Bronchial epithelial cell (primary cell): ENCODE measurements around the gene PALS2. TPM values are rescaled to one million over a fixed set of nuclear protein-coding genes. Genes with fewer than 3 reads are reported as not detected.

Experiments
- DNase-seq: peaks from one replicate; pipeline ENCODE4 v3.0.0-alpha.2; 2010; ENCODE audit warnings: low read depth
- FAIRE-seq: peaks from 2 replicates; lab custom pipeline; 2011; peaks lifted over from hg19 to GRCh38; lab: Jason Lieb, UNC
- H3K27me3 ChIP-seq: 2 replicates; pipeline ENCODE4 v1.5.1; 2011; ENCODE audit warnings: low read length; ENCODE audit not compliant: control insufficient read depth, insufficient read depth
- H3K36me3 ChIP-seq: 2 replicates; pipeline ENCODE4 v1.5.1; 2011; ENCODE audit warnings: low read length; ENCODE audit not compliant: control insufficient read depth, insufficient read depth
- H3K4me3 ChIP-seq: 2 replicates; pipeline ENCODE4 v1.5.1; 2011; ENCODE audit warnings: mild to moderate bottlenecking, low read depth, low read length, control low read depth
- total RNA-seq: library from RNA; depleted of rRNA; stranded (reverse); fragments of >200 nt; gene quantifications from 2 replicates; pipeline ENCODE4 v1.2.1, GENCODE V29; 2014
- TF ChIP-seq, protein P1 (sequence below): IDR thresholded peaks from 2 replicates; pipeline ENCODE4 v1.5.1; 2011; ENCODE audit warnings: mild to moderate bottlenecking, moderate library complexity, low read length, control low read depth, inconsistent platforms; ENCODE audit not compliant: insufficient read depth, severe bottlenecking

The PALS2 gene
- total RNA-seq, 1 donor from 2014 or later: 24.5 TPM

DNA sequence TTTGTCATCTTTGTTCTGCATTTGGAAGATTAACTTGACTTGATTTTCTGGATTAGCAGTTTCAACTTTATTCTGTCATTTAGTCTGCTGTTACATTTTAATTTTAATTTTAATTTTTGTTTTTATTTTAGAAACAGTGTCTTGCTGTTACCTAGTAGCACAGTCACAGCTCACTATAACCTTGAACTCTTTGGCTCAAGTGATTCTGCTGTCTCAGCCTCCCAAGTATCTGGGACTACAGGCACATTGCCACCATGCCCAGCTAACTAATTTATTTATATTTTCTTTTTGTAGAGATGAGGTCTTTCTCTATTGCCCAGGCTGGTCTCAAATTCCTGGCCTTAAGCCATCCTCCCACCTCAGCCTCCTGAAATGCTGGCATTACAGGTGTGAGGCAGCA is 35.3 kb downstream of the PALS2 start:
- FAIRE-seq: no peak
- TF ChIP-seq, protein P1, sequence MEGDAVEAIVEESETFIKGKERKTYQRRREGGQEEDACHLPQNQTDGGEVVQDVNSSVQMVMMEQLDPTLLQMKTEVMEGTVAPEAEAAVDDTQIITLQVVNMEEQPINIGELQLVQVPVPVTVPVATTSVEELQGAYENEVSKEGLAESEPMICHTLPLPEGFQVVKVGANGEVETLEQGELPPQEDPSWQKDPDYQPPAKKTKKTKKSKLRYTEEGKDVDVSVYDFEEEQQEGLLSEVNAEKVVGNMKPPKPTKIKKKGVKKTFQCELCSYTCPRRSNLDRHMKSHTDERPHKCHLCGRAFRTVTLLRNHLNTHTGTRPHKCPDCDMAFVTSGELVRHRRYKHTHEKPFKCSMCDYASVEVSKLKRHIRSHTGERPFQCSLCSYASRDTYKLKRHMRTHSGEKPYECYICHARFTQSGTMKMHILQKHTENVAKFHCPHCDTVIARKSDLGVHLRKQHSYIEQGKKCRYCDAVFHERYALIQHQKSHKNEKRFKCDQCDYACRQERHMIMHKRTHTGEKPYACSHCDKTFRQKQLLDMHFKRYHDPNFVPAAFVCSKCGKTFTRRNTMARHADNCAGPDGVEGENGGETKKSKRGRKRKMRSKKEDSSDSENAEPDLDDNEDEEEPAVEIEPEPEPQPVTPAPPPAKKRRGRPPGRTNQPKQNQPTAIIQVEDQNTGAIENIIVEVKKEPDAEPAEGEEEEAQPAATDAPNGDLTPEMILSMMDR: no peak
- Histone ChIP-seq H3K4me3 (no peak overlapping the region), H3K36me3 (no peaks in the 10 kb centered on the region), H3K27me3 (no peaks in the 10 kb centered on the region)
- DNase-seq: no peak

DNA sequence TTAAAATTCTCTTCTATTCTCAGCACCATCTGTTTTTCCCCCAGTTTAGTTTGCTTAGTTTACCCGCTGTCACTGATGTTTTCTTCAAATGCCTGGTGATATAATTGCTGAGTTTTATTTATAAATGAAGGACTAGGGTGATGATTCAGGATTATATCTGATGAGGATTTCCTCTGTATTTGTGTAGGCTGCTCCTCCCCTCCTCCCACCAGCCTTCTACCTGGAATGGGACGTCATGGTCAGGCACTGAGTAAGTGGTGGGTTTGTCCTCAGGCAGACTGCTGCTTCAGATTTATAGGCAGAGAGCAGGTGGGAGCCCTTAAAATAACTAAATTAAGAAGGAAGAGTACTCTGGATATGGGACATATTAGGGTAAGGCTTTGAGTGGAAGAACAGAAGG is 35.8 kb downstream of the PALS2 start:
- Histone ChIP-seq H3K27me3 (no peaks in the 10 kb centered on the region), H3K36me3 (no peaks in the 10 kb centered on the region), H3K4me3 (no peak overlapping the region)
- TF ChIP-seq, protein P1: no peak
- FAIRE-seq: no peak
- peak; percentile 57 for DNase-seq

DNA sequence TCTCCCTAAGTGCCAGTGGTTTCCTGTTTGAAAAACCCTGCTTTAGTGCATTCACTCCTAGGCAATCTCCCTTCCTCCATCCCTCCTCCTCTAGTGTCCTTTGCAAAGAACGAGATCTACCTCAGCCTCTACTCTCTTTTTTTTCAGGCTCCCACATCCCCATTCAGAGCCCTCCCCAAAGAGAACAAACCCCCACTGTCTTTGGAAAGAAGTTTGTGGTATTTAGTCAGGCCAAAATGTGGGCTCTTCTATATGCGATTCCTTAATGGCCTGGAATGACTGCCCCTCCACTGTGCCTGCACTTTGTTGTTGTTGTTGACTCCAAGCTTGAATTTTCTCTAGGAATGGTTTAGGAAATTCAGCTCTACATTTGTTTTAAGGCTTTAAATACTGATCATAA is 36.3 kb downstream of the PALS2 start:
- TF ChIP-seq, protein P1: no peak
- Histone ChIP-seq H3K4me3 (no peak overlapping the region), H3K27me3 (no peaks in the 10 kb centered on the region), H3K36me3 (no peaks in the 10 kb centered on the region)
- FAIRE-seq: no peak
- no peak for DNase-seq

DNA sequence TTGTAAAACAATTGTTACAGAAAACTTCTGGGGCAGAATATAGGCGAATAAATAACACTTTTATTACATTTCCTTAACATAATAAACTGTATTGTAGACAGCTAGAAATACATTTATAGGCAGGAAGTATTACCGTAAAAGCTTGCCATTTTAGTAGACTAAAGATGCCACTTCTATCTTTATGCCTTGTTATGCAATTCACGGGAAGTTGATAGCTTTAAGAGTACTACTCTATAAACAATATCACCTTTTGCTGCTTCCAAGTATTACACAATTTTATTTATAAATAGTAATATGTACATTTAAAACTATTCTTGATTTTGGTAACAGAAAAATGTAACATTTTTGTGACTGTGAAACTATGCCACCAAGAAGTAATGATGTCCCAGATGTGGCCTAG is 37.9 kb downstream of the PALS2 start:
- TF ChIP-seq, protein P1: no peak
- Histone ChIP-seq H3K4me3 (no peak overlapping the region), H3K36me3 (no peaks in the 10 kb centered on the region), H3K27me3 (no peaks in the 10 kb centered on the region)
- FAIRE-seq: no peak
- DNase-seq: no peak

DNA sequence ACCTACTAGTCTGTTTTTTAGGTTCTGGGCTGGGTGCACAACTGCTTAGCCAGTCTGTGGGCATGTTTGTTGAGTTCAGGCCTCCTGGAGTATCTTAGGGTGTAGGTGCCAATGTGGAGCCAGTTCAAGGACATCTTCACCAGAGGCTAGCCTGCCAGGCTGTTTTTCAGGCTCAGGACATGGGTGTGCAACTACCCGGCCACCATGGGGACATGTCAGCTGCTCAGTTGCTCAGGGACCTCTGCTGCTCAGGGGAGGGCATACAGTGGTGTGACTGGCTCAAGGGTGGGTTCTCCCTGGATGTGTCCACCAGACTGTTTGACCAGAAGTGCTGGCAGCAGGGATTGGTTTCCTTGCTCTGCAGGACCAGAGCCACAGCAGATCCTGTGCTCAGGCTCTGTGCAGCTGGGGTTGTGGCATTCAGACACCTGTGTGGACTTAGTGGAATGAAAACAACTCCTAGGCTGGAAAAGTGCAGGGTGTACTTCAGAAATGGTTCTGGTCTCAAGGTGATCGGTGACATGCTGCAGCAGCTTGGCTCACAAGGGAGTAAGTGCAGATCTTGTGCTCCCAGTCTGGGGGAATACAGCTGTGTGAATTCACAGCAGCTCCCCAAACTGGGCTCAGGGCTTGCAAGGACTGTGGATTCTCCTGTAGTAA is 44.8 kb downstream of the PALS2 start:
- Histone ChIP-seq H3K4me3 (no peak overlapping the region), H3K36me3 (no peaks in the 10 kb centered on the region), H3K27me3 (no peaks in the 10 kb centered on the region)
- TF ChIP-seq, protein P1: no peak
- FAIRE-seq: peak; percentile 87
- DNase-seq: no peak

DNA sequence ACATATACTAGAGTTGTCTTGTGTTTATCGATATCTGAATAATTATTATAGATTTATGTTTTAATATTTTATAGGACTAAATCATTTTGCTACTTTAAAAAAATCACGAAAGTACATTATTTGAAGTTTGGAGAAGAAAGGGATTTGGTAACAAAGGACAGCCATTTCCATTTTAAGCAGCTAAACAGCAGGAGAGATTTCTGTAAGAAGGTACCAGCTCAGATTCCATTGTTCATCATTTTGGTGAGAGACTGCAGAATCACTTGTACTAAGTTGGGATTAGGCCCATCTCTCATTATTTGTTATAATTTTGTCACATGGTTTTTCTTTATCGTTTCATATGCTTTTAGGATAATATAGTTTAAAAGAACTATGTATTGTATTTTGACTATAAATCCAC is 46.7 kb downstream of the PALS2 start:
- Histone ChIP-seq H3K4me3 (no peak overlapping the region), H3K36me3 (no peaks in the 10 kb centered on the region), H3K27me3 (no peaks in the 10 kb centered on the region)
- DNase-seq (no peak), FAIRE-seq (no peak)
- TF ChIP-seq, protein P1: no peak
